SK-N-SH (cell line): Measurements from ENCODE around the gene SLC1A3. TPM values are rescaled to one million over a fixed set of nuclear protein-coding genes. Genes with fewer than 3 reads are reported as not detected.

Experiments used
- CTCF ChIA-PET: fragments of 300-600, 350-600 bp; formaldehyde crosslinking; extraction: SDS; loops from one replicate; lab custom pipeline; 2021; lab: Yijun Ruan, JAX
- POLR2A ChIA-PET: fragments of 350-600 bp; sonication (Branson Sonifier 250); formaldehyde crosslinking; extraction: SDS; loops from one replicate; lab custom pipeline; 2020; ENCODE audit warnings: antibody characterized with exemption, inconsistent platforms; lab: Yijun Ruan, JAX
- DNase-seq: peaks from one replicate; pipeline ENCODE4 v3.0.0; 2012
- H2AFZ ChIP-seq: fragments of 200-600 bp; sonication (generic); 2 replicates; pipeline ENCODE4 v1.8.1; 2016; ENCODE audit warnings: antibody characterized with exemption, mild to moderate bottlenecking, low read depth
- H3F3A ChIP-seq: fragments of 200-600 bp; sonication (generic); replicated peaks from 2 replicates; pipeline ENCODE3; 2016; ENCODE audit warnings: antibody characterized with exemption, mild to moderate bottlenecking; ENCODE audit not compliant: insufficient read depth
- H3K27ac ChIP-seq, 2 experiments: fragments of 200-500 bp in 1 of 2; fragments of 200-600 bp in 1 of 2; sonication (Bioruptor generic) in 1 of 2; sonication (generic), shearing (Covaris generic) in 1 of 2; 2 replicates each; pipeline versions ENCODE4 v1.5.1 to v1.6.1; 2014 to 2016; ENCODE audit warnings: low read depth in 2 of 2, inconsistent platforms in 1 of 2, low read length in 1 of 2, mild to moderate bottlenecking in 1 of 2, mixed read lengths in 1 of 2
- H3K27me3 ChIP-seq: fragments of 200-600 bp; sonication (generic), shearing (Covaris generic); 2 replicates; pipeline ENCODE4 v1.6.1; 2016; ENCODE audit warnings: mixed run types; ENCODE audit not compliant: insufficient read depth
- H3K36me3 ChIP-seq, 2 experiments: fragments of 200-500 bp in 1 of 2; fragments of 200-600 bp in 1 of 2; sonication (Bioruptor generic) in 1 of 2; sonication (generic) in 1 of 2; replicated peaks in 1 of 2; 2 replicates each; pipeline versions ENCODE3 to v1.5.1; 2014 to 2016; ENCODE audit warnings: low read length in 1 of 2, mild to moderate bottlenecking in 1 of 2; ENCODE audit not compliant: insufficient read depth in 2 of 2, control insufficient read depth in 1 of 2
- H3K4me1 ChIP-seq, 2 experiments: fragments of 200-500 bp in 1 of 2; fragments of 200-600 bp in 1 of 2; sonication (Bioruptor generic) in 1 of 2; sonication (generic), shearing (Covaris generic) in 1 of 2; 2 replicates each; pipeline versions ENCODE4 v1.5.1 to v1.6.1; 2014 to 2016; ENCODE audit warnings: low read depth in 1 of 2, low read length in 1 of 2, mixed run types in 1 of 2; ENCODE audit not compliant: insufficient read depth in 2 of 2, control insufficient read depth in 1 of 2
- H3K4me2 ChIP-seq: fragments of 200-600 bp; sonication (generic), shearing (Covaris generic); 2 replicates; pipeline ENCODE4 v1.6.1; 2017; ENCODE audit warnings: mixed run types
- H3K4me3 ChIP-seq, 2 experiments: fragments of 200-500 bp in 1 of 2; fragments of 200-600 bp in 1 of 2; sonication (Bioruptor generic) in 1 of 2; sonication (generic), shearing (Covaris generic) in 1 of 2; 2 replicates each; pipeline versions ENCODE4 v1.5.1 to v1.8.1; 2014 to 2016; ENCODE audit warnings: low read depth in 2 of 2, inconsistent platforms in 1 of 2, low read length in 1 of 2, mild to moderate bottlenecking in 1 of 2, mixed read lengths in 1 of 2, moderate library complexity in 1 of 2
- H3K79me2 ChIP-seq: fragments of 200-600 bp; sonication (generic); 2 replicates; pipeline ENCODE4 v1.8.1; 2017; ENCODE audit warnings: mild to moderate bottlenecking; ENCODE audit not compliant: insufficient read depth
- H3K9ac ChIP-seq: fragments of 200-600 bp; sonication (generic); 2 replicates; pipeline ENCODE4 v1.6.1; 2017; ENCODE audit warnings: mixed run types
- H3K9me2 ChIP-seq: fragments of 200-600 bp; sonication (generic); 2 replicates; pipeline ENCODE4 v1.6.1; 2017; ENCODE audit warnings: mixed run types
- H3K9me3 ChIP-seq: fragments of 200-600 bp; sonication (generic); 2 replicates; pipeline ENCODE4 v1.6.1; 2017; ENCODE audit warnings: mixed run types, mild to moderate bottlenecking, moderate library complexity
- H4K20me1 ChIP-seq: fragments of 200-600 bp; sonication (generic); 2 replicates; pipeline ENCODE4 v1.6.1; 2017; ENCODE audit warnings: mild to moderate bottlenecking, mixed run types; ENCODE audit not compliant: insufficient read depth
- CHD2 ChIP-seq: fragments of 150-350 bp; IDR thresholded peaks from 2 replicates; pipeline ENCODE4 v1.6.1; 2018; ENCODE audit warnings: low read length; ENCODE audit not compliant: partially characterized antibody
- ELF1 ChIP-seq: IDR thresholded peaks from 2 replicates; pipeline ENCODE4 v1.4.0; 2012
- EZH2phosphoT487 ChIP-seq: fragments of 200-600 bp; sonication (generic); IDR thresholded peaks from 2 replicates; pipeline ENCODE4 v1.6.1; 2017; ENCODE audit warnings: low read depth, mixed run types, mild to moderate bottlenecking, antibody characterized with exemption, moderate library complexity, borderline replicate concordance
- FOXJ3 ChIP-seq: sonication (generic); formaldehyde crosslinking; IDR thresholded peaks from 2 replicates; pipeline ENCODE4 v1.5.1; 2020; ENCODE audit warnings: mild to moderate bottlenecking, missing genetic modification reagents
- FOXM1 ChIP-seq: IDR thresholded peaks from 2 replicates; pipeline ENCODE4 v1.4.0; 2012; ENCODE audit warnings: low read depth, mild to moderate bottlenecking
- MEF2A ChIP-seq: IDR thresholded peaks from 2 replicates; pipeline ENCODE4 v1.4.0; 2012; ENCODE audit warnings: low read depth, borderline replicate concordance
- MXI1 ChIP-seq: IDR thresholded peaks from 2 replicates; pipeline ENCODE4 v1.6.1; 2012; ENCODE audit warnings: mild to moderate bottlenecking, low read depth, low read length, improper control_type of control experiment
- NFIC ChIP-seq: IDR thresholded peaks from 2 replicates; pipeline ENCODE4 v1.4.0; 2012; ENCODE audit warnings: borderline replicate concordance
- RAD21 ChIP-seq: IDR thresholded peaks from 2 replicates; pipeline ENCODE4 v1.6.1; 2012; ENCODE audit warnings: mild to moderate bottlenecking, low read length
- RXRA ChIP-seq: IDR thresholded peaks from 2 replicates; pipeline ENCODE4 v1.4.0; 2012; ENCODE audit warnings: low read depth, mild to moderate bottlenecking, borderline replicate concordance
- SIN3A ChIP-seq: IDR thresholded peaks from 2 replicates; pipeline ENCODE4 v1.6.1; 2012; ENCODE audit warnings: low read depth, mild to moderate bottlenecking, low read length, moderate library complexity, borderline replicate concordance
- SMC3 ChIP-seq: IDR thresholded peaks from 2 replicates; pipeline ENCODE4 v1.6.1; 2012; ENCODE audit warnings: low read depth, low read length, improper control_type of control experiment
- TCF12 ChIP-seq: IDR thresholded peaks from 2 replicates; pipeline ENCODE4 v1.4.0; 2012
- TEAD4 ChIP-seq: IDR thresholded peaks from 2 replicates; pipeline ENCODE4 v1.4.0; 2012; ENCODE audit warnings: mild to moderate bottlenecking, borderline replicate concordance; ENCODE audit not compliant: insufficient read depth
- WGBS: methylation state at CpG from one replicate; pipeline ENCODE4 v1.1.6; 2017; ENCODE audit warnings: low lambda C conversion rate; 5-methylcytosine and 5-hydroxymethylcytosine counted together
- polyA plus RNA-seq, 3 experiments: library from polyadenylated mRNA; depleted of rRNA; stranded (reverse); fragments of >200 nt; gene quantifications; 2 replicates each; pipeline ENCODE4 v1.2.3, GENCODE V29; 2012
- TF ChIP-seq, protein P1 (sequence below): IDR thresholded peaks from 2 replicates; pipeline ENCODE4 v1.6.1; 2012; ENCODE audit warnings: mild to moderate bottlenecking, low read depth, low read length, moderate library complexity
- TF ChIP-seq, protein P2 (sequence below): fragments of 150-350 bp; IDR thresholded peaks from 2 replicates; pipeline ENCODE4 v1.6.1; 2017; ENCODE audit warnings: antibody characterized with exemption, low read length, low read depth, borderline replicate concordance
- TF ChIP-seq, protein P3 (sequence below): IDR thresholded peaks from 2 replicates; pipeline ENCODE4; 2012

Gene SLC1A3
- polyA plus RNA-seq, 1 of the 3 experiments (the other 2 are of a cell fraction): not detected

DNA sequence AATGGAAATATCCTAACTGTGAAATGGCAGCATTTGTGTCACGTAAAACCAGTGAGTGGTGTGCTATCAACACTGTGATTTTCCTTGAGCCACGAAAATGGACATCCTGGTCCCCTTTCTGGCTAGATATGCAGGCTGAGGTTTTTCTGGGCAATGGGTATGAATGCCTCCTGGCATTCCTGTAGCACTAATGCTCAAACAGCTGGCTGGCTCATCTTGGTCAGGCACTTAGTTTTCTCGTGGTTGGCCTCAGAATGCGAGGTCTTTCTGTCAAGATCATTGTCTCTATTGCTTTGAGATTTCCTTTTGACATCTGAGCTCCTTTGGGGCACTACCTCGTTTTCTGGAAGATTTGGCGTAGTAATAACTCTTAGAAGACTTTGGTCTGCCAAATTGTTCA, 15.6 kb downstream of the SLC1A3 start:
- WGBS: 1% methylated on average over 6 of the region's 6 CpGs
- no peak overlapping the region for H2AFZ ChIP-seq
- no peaks in the 10 kb centered on the region for H3F3A ChIP-seq
- no peak for TF ChIP-seq CHD2
- no peak for TF ChIP-seq TCF12
- no peak for TF ChIP-seq MXI1
- TF ChIP-seq EZH2phosphoT487: no peak
- TF ChIP-seq, protein P1, sequence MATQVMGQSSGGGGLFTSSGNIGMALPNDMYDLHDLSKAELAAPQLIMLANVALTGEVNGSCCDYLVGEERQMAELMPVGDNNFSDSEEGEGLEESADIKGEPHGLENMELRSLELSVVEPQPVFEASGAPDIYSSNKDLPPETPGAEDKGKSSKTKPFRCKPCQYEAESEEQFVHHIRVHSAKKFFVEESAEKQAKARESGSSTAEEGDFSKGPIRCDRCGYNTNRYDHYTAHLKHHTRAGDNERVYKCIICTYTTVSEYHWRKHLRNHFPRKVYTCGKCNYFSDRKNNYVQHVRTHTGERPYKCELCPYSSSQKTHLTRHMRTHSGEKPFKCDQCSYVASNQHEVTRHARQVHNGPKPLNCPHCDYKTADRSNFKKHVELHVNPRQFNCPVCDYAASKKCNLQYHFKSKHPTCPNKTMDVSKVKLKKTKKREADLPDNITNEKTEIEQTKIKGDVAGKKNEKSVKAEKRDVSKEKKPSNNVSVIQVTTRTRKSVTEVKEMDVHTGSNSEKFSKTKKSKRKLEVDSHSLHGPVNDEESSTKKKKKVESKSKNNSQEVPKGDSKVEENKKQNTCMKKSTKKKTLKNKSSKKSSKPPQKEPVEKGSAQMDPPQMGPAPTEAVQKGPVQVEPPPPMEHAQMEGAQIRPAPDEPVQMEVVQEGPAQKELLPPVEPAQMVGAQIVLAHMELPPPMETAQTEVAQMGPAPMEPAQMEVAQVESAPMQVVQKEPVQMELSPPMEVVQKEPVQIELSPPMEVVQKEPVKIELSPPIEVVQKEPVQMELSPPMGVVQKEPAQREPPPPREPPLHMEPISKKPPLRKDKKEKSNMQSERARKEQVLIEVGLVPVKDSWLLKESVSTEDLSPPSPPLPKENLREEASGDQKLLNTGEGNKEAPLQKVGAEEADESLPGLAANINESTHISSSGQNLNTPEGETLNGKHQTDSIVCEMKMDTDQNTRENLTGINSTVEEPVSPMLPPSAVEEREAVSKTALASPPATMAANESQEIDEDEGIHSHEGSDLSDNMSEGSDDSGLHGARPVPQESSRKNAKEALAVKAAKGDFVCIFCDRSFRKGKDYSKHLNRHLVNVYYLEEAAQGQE: no peak
- TF ChIP-seq ELF1: no peak
- no peak for TF ChIP-seq TEAD4
- TF ChIP-seq SMC3: no peak
- no peak for TF ChIP-seq MEF2A
- no peak for TF ChIP-seq RAD21
- no peak for TF ChIP-seq NFIC
- no peak for TF ChIP-seq FOXM1
- no peak for TF ChIP-seq SIN3A
- no peak for TF ChIP-seq RXRA
- no peak for TF ChIP-seq FOXJ3 (CRISPR knock-in tag)
- TF ChIP-seq, protein P2, sequence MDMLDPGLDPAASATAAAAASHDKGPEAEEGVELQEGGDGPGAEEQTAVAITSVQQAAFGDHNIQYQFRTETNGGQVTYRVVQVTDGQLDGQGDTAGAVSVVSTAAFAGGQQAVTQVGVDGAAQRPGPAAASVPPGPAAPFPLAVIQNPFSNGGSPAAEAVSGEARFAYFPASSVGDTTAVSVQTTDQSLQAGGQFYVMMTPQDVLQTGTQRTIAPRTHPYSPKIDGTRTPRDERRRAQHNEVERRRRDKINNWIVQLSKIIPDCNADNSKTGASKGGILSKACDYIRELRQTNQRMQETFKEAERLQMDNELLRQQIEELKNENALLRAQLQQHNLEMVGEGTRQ: no peak
- TF ChIP-seq, protein P3, sequence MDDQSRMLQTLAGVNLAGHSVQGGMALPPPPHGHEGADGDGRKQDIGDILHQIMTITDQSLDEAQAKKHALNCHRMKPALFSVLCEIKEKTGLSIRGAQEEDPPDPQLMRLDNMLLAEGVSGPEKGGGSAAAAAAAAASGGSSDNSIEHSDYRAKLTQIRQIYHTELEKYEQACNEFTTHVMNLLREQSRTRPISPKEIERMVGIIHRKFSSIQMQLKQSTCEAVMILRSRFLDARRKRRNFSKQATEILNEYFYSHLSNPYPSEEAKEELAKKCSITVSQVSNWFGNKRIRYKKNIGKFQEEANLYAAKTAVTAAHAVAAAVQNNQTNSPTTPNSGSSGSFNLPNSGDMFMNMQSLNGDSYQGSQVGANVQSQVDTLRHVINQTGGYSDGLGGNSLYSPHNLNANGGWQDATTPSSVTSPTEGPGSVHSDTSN: no peak
- H3K79me2 ChIP-seq: no peaks in the 10 kb centered on the region
- H3K4me3 ChIP-seq: no peak overlapping the region
- ChIA-PET CTCF (no interaction called here), POLR2A (no interaction called here)
- H3K9me3 ChIP-seq: no peaks in the 10 kb centered on the region
- no peak for DNase-seq
- H3K9me2 ChIP-seq: no peaks in the 10 kb centered on the region
- no peak overlapping the region for H3K9ac ChIP-seq
- no peaks in the 10 kb centered on the region for H3K4me1 ChIP-seq
- H3K4me2 ChIP-seq: no peak overlapping the region
- no peaks in the 10 kb centered on the region for H3K36me3 ChIP-seq
- H3K27me3 ChIP-seq: peaks cover 14% of the 10 kb centered on the region
- H3K27ac ChIP-seq: no peak overlapping the region
- H4K20me1 ChIP-seq: no peaks in the 10 kb centered on the region
